ENCODE measurements around the gene RMND1.

RMND1 gene

GRCh38 chr6:151442371-151442770, 9.6 kb downstream of the RMND1 start:
- Histone ChIP-seq H3K4me1 (ENCODE audit: insufficient read depth, poor library complexity, severe bottlenecking) (peaks cover 14% of the 10 kb centered on the region), H3K4me3 (ENCODE audit: severe bottlenecking) (no peak overlapping the region), H3K27ac (ENCODE audit: poor library complexity, severe bottlenecking) (no peak overlapping the region), H3K36me3 (ENCODE audit: low read depth) (peaks cover 31% of the 10 kb centered on the region), H3K9me3 (ENCODE audit: severe bottlenecking) (no peaks in the 10 kb centered on the region), H3K27me3 (ENCODE audit: insufficient read depth, poor library complexity, severe bottlenecking) (no peaks in the 10 kb centered on the region)
- no peak for DNase-seq (ENCODE audit: low spot score)
- ATAC-seq (ENCODE audit: low read depth): no peak
- no peak for TF ChIP-seq CTCF (IDR thresholded peaks at IDR 0.05; ENCODE audit: poor library complexity, severe bottlenecking)

- TF ChIP-seq CTCF (IDR thresholded peaks at IDR 0.05; ENCODE audit: poor library complexity, severe bottlenecking): no peak
- no peak overlapping the region for H3K4me3 ChIP-seq (ENCODE audit: severe bottlenecking)
- no peaks in the 10 kb centered on the region for H3K9me3 ChIP-seq (ENCODE audit: severe bottlenecking)
- H3K36me3 ChIP-seq (ENCODE audit: low read depth): peaks cover 32% of the 10 kb centered on the region
- H3K27ac ChIP-seq (ENCODE audit: poor library complexity, severe bottlenecking): no peak overlapping the region
- DNase-seq (ENCODE audit: low spot score) (no peak), ATAC-seq (ENCODE audit: low read depth) (no peak)
- peaks cover 16% of the 10 kb centered on the region for H3K4me1 ChIP-seq (ENCODE audit: insufficient read depth, poor library complexity, severe bottlenecking)
- no peaks in the 10 kb centered on the region for H3K27me3 ChIP-seq (ENCODE audit: insufficient read depth, poor library complexity, severe bottlenecking)
These were observed 10.3 kb downstream of the RMND1 start for GRCh38 chr6:151441390-151442166.

GRCh38 chr6:151440930-151441329, 11.0 kb downstream of the RMND1 start:
- no peaks in the 10 kb centered on the region for H3K9me3 ChIP-seq (ENCODE audit: severe bottlenecking)
- H3K4me1 ChIP-seq (ENCODE audit: insufficient read depth, poor library complexity, severe bottlenecking): peaks cover 10% of the 10 kb centered on the region
- DNase-seq (ENCODE audit: low spot score) (no peak), ATAC-seq (ENCODE audit: low read depth) (no peak)
- no peak overlapping the region for H3K4me3 ChIP-seq (ENCODE audit: severe bottlenecking)
- no peak overlapping the region for H3K27ac ChIP-seq (ENCODE audit: poor library complexity, severe bottlenecking)
- H3K36me3 ChIP-seq (ENCODE audit: low read depth): peaks cover 36% of the 10 kb centered on the region
- TF ChIP-seq CTCF (IDR thresholded peaks at IDR 0.05; ENCODE audit: poor library complexity, severe bottlenecking): peak; percentile 29
- no peaks in the 10 kb centered on the region for H3K27me3 ChIP-seq (ENCODE audit: insufficient read depth, poor library complexity, severe bottlenecking)

GRCh38 chr6:151440498-151440897, 11.4 kb downstream of the RMND1 start:
- DNase-seq (ENCODE audit: low spot score) (no peak), ATAC-seq (ENCODE audit: low read depth) (no peak)
- Histone ChIP-seq H3K9me3 (ENCODE audit: severe bottlenecking) (no peaks in the 10 kb centered on the region), H3K36me3 (ENCODE audit: low read depth) (peaks cover 34% of the 10 kb centered on the region), H3K27me3 (ENCODE audit: insufficient read depth, poor library complexity, severe bottlenecking) (no peaks in the 10 kb centered on the region), H3K4me1 (ENCODE audit: insufficient read depth, poor library complexity, severe bottlenecking) (peaks cover 6% of the 10 kb centered on the region), H3K27ac (ENCODE audit: poor library complexity, severe bottlenecking) (no peak overlapping the region), H3K4me3 (ENCODE audit: severe bottlenecking) (no peak overlapping the region)
- no peak for TF ChIP-seq CTCF (IDR thresholded peaks at IDR 0.05; ENCODE audit: poor library complexity, severe bottlenecking)

GRCh38 chr6:151437401-151437800, 14.5 kb downstream of the RMND1 start:
- Histone ChIP-seq H3K27ac (ENCODE audit: poor library complexity, severe bottlenecking) (no peak overlapping the region), H3K36me3 (ENCODE audit: low read depth) (peaks cover 39% of the 10 kb centered on the region)
- peak; percentile 35; the same call in 1 of the 3 replicates for ATAC-seq (ENCODE audit: low read depth)

More at GRCh38 chr6:151437401-151437800, 14.5 kb downstream of the RMND1 start:
- H3K4me3 ChIP-seq (ENCODE audit: severe bottlenecking): no peak overlapping the region
- H3K9me3 ChIP-seq (ENCODE audit: severe bottlenecking): no peaks in the 10 kb centered on the region
- no peaks in the 10 kb centered on the region for H3K27me3 ChIP-seq (ENCODE audit: insufficient read depth, poor library complexity, severe bottlenecking)
- TF ChIP-seq CTCF (IDR thresholded peaks at IDR 0.05; ENCODE audit: poor library complexity, severe bottlenecking): no peak
- peaks cover 3% of the 10 kb centered on the region for H3K4me1 ChIP-seq (ENCODE audit: insufficient read depth, poor library complexity, severe bottlenecking)
- DNase-seq (ENCODE audit: low spot score): no peak

All from RWPE2 (cell line).